ENCODE measurements around the gene SLC50A1.
"Not testable (repeated sequence)": the region's sequence is repeated elsewhere in the genome, so short reads cannot be mapped to it uniquely, and the experiment has no call there.

The SLC50A1 gene

DNA sequence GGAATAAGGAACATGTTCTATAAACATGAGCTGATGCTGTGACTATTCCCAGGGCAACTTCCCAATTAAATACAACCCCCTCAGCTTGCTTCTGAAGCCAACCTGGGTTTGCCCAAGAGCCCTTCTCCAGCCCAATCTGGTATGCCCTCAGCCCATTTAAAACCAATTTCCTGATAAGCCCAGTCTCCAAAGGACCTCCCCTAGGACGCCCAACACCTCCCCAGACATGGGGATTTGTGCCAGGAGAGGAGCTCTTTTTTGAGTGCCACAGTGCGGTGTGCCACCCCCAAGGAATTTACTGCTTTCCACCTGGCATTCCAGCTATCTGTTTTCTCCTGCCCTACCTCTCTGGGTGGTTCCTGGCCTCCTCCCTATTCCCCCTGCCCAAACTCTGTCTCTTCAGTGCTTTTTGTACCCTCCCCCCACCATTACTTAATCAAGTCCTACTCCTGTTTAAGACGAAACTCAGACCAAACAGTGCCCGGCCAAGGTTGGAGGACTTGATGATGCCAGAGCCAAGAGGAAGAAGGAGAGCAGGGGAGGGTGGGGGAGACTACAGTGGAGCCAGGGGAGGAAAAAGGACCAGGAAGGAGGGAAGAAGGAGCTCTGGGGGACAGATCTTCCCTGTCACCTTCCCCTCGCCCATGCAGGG, 19.4 kb upstream of the SLC50A1 start:
- no peak for DNase-seq (ENCODE audit: low read depth in 3 of 3)

DNA sequence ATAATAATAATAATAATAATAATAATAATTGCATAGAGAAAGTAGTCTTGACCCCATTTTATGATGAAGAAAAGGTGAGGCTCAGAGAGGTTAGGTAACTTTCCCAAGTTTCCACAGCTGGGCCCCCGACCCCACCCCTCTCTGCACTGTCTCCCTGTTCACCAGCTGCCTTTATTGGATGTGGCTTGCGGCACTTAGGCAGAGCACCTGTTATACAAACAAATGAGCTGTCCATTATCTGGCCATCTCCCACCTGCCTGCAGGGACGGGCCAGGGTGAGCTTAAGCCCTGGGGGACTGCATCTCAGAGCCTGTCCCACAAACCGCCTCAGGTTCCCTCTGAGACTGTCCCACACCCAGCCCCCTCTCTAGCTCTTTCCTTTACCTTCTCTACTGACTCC, 18.0 kb upstream of the SLC50A1 start:
- DNase-seq (ENCODE audit: low read depth in 3 of 3): no peak

DNA sequence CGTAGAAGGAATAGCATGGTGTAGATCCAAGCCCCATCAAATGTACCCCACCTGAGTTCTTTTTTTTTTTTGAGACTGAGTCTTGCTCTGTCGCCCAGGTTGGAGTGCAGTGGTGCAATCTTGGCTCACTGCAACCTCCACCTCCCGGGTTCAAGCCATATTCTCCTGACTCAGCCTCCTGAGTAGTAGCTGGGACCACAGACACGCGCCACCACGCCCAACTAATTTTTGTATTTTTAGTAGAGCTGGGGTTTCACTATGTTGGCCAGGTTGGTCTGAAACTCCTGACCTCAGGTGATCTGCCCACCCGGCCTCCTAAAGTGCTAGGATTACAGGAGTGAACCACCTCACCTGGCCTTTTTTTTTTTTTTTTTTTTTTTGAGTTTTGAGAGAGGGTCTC, 17.6 kb upstream of the SLC50A1 start:
- DNase-seq (ENCODE audit: low read depth in 3 of 3): not testable (repeated sequence)

DNA sequence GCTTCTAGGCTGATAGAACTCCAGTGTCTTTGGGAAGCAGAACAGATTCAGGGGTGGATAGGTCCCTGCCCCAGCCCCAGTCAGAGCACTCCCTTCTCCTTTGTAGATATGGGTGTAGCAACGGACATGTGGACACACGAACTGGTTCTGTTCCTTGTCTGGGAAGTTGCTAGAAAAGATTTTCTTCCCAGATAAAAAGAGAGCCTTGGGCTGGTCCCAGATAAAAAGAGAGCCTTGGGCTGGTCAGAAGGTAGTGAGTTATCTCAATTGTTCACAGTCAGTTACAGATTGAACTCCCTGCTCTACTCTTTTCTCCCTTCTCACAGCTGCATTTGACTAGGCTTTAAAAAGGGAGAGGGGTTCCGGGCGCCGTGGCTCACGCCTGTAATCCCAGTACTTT, 15.4 kb upstream of the SLC50A1 start:
- DNase-seq (ENCODE audit: low read depth in 3 of 3): no peak

DNA sequence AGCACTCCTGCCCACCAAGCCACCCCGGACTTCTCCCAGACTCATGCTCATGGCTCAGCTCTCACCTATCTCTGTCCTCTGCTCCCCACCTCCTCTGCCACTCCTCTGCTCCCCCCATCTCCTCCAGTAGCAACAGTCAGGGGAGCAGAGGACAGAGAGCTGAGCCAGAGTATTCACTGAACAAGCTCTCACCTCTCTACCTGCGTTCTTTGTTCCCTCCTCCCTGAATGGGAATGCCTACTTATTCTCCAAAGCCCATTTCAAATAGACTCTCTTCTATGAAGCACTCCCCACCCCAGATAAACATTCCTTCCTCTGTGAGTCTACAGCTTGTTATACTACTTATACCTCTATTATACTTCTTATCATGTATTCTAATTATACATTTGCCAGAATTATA, 14.4 kb upstream of the SLC50A1 start:
- DNase-seq (ENCODE audit: low read depth in 3 of 3): no peak

DNA sequence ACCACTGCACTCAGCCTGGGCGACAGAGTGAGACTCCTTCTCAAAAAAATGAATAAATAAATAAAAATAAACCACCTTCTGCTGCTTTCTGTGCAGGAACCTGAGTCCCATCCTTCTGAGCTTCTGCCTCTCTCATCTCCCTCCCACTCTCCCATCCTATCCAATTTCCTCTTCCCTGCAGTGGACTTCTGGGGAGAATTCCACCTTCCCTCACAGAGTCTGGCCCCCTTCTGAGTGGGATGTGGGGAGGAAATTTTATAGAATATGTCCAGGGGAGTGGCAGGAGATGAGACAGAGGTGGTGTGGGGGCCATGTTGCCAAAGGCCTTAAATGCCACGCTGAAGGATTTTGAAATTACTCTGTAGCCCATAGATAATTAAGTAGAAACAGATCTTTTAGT, 13.3 kb upstream of the SLC50A1 start:
- no peak for DNase-seq (ENCODE audit: low read depth in 3 of 3)

DNA sequence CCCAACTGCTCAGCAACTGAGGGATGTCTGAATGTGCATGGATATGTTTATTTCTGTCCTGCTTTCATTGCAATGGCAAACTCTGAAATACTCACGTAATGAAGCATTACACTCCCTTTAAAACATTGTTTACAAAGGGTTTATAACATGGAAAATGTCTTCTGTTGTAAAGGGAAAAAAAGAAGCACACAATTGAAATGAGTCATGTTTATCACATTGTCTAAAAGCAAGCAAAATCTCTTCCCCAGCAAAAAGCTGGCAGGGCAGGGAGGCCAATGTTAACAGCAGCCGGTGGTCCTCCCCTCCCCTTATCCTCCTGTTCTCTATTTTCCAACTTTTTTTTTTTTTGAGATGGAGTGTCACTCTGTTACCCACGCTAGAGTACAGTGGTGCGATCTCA, 11.9 kb upstream of the SLC50A1 start:
- no peak for DNase-seq (ENCODE audit: low read depth in 3 of 3)

DNA sequence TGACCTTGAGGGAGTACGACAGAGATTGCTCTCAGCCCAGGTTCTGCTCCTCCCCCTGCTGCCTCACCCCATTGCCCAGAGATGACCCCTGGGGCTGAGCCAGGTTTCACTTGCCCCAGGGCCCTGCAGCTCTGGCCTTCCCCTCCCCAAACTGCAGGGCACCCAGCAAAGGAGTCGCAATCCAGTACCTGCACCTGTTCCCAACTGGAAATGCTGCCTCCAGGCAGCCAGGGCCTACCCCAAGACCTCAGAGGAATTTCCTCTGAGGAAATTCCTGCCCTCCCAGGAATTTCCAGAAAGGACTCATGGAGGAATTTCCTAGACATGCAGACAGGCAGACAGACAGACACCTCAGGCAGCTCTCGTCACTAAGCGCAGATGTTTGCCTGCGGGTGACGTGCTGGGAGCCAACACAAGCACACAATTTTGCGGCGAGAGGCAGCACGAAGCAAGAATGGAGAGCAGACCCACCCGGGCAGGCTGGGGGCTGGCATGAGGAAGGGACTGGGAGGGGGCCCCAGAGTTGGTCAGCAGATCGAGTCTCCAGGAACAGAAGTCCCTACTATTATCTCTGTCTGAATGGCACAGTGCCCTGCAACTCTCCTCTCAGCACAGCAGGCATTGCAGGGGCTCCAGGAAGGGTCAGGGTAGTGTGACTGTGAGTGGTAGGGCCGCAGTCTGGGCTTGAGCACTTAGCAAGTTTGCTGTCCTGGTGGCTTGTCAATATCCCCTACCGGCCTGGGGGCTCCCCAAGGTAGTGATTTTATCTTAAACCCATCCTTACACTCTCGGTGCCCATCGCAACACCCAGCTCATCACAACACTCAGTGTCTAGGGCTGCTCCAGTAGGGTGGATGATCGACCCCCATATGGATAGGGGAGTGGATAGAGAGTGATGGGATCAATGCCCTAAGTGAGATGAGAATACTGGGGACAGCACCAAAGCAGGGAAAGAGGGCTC, 10.9 kb upstream of the SLC50A1 start:
- no peak for DNase-seq (ENCODE audit: low read depth in 3 of 3)

DNA sequence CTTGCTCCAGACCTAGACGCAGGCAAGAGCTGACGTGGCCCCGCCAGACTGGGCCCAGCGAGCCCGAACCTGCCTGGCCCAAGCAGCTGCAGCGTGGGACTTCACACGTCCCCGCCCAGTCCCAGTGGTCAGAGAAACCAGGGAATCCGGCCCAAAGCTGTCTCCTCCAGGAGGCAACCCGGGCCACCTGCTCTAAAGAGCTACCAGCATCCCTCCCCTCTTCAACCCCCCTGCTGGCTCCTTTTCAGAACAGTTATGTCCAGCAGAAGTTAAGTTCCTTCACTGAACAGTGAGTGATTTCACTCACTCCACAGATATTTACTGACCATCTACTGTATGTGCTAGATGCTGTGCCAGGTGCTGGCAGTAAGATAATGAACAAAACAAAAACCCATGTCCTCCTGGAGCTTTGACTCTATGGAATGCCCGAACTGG, 10.1 kb upstream of the SLC50A1 start:
- no peak for DNase-seq (ENCODE audit: low read depth in 3 of 3)

DNA sequence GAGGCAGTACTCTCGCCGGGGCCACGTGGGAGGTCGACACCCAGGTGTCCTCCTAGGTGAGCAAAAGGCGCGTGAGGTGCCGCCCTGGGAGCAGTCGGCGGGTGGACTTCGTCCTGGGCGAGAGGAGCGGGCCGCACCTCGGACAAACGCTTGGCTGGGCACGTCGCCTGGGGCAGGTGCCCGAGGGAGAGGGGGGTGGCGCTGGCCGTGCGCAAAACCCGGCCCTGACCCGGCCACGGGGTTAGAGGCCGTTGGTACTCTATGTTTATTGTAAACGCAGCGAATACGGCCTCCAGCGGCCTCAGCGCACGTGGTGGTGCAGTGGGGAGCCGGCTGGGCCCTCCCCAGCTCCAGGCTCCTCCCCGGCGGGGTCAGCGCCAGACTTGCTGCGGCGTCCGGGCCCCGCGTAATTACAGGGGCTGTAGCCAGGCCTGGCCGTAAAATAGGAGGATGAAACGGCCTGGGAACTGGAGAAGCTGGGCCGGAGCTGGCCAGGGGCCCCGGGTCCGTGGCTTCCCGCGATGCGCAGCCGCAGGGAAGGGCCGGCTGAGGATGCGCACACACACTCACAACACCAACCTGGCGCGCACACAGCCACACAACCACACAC, 9.6 kb upstream of the SLC50A1 start:
- no peak for DNase-seq (ENCODE audit: low read depth in 3 of 3)

DNA sequence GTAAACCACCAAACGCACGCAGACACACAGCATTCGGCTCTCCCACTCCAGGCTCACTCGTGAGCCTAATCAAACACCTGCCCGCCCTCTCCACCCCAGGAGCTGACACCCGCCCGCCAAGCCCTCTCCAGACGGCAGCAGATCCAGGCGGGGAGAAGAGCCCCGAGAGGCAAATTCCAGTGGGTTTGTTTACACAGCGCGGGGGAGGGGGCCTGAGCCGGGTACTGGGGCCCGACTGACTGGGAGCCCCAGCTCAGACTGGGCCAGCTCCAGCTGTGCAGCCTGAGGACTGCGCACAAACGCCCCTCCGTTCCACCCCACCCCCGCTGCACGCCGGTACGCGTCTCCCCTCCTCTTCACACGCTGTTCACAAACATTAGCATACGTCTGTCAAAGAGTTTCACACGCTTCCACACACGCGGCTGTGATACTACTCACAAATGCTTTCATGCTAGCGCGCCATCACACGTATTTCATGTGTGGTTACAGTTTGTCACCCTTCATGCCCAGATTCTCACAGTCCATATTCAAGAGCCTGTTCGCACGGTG, 9.0 kb upstream of the SLC50A1 start:
- no peak for DNase-seq (ENCODE audit: low read depth in 3 of 3)

DNA sequence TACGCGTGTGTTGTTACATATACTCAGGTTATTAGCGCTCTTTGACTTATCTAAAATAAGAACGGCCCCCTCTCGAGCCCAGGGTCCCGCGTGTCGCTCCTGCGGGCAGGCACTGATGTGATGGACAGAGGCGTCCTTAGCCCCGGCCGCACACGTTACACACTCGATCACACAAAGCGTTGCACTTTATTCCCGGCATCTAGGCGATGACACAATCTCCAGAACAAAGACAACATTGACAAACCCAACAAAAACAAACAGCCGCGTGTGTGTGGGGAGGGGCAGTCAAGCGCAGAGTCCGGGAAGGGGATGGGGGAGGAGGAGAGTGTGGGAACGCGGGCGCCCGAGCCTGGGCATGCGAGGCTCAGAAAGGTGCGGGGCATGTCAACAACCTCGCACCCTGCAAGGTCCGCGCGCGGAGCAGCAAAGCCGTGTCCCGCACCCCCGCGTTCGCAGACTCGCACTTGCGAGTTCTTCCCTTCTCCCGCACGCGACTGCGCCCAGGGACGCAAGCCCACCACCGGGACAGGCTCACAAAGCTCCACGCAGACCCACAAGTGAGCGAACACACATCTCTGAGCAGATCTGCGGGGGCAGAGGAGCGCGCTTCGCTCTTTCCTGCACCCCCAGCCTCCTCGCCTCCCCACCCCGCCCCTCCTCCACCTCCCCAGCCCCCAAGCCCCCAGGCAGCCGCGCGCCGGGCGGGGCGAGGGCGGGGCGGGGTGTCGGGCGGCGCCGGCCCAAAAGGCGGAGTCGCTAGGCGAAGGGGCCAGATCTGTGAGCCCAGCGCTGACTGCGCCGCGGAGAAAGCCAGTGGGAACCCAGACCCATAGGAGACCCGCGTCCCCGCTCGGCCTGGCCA, 8.3 kb upstream of the SLC50A1 start, which contains the start of gene EFNA1:
Gene EFNA1 (plus strand): TSS at position 772 of the 862 bp plus-strand sequence. CDS start 102 bp downstream, outside the sequence.
- DNase-seq (ENCODE audit: low read depth in 3 of 3): peak in 2 of 3 experiments; percentile 17 to 22

DNA sequence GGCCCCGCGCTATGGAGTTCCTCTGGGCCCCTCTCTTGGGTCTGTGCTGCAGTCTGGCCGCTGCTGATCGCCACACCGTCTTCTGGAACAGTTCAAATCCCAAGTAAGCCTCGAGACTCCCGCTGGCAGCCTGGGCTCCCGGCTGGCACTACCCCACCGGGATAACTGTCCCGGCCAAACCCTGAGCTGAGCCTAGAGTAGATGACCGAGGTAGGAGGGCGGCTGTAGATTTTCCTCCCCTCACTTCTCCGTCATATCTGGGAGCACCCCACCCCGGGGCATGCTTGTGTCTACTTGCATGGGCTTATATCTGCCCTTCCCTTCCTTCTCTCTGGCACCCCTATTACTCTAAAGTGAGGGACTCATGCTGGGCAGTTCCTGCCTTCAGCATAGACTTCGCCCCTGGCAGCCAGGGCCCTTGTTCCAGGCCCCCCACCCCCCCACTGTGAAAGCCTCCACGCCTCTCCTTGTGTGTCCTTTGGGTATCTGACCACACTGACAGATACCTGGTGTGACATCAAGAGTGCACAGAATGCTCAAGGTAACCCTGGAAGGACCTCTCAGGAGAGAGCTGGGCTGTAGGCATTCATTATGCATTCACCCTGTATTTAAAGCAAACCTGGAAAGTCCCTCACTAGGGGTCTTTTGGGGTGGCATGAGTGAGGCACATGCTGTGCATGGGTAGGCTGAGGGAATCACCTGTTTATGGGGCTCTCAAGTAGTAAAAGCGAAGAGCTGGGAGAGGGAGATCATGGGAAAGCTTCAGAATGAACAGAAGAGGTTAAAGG, 7.5 kb upstream of the SLC50A1 start:
- no peak for DNase-seq (ENCODE audit: low read depth in 3 of 3)

DNA sequence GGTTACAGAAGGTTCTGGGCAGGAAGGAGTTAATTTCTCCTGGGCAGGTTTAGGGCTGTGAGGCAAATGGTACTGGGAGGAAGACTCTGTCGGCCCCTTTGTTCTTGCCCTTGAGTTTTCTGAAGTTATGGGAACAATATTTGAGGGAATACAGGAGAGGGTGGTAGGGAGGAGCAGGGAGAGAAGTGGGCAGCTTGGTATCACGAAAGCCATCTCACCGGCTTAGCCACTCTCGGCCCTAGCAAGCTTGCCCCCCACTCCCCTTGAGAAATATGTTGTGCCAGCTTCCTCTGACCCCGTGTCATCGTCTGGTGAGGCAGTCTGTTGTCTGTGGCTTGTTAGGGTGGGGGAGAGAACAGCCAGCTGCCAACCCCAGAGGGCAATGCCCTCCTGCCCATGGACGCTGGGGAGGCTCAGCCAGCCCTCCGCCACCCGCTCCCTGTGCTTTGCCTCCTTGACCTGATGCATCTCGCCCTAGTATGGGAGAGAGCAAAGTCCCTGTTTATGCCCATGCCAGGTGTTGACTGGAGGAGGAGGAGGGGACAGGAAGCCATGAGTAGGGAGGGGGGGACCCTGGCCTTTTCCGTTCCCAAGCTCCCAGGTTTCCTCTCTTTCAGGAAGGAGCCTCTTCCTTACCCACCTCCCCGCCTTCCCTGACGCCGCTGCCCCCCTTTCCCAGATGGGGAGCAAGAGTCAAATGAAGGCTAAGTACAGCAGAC, 6.7 kb upstream of the SLC50A1 start:
- DNase-seq (ENCODE audit: low read depth in 3 of 3): no peak

DNA sequence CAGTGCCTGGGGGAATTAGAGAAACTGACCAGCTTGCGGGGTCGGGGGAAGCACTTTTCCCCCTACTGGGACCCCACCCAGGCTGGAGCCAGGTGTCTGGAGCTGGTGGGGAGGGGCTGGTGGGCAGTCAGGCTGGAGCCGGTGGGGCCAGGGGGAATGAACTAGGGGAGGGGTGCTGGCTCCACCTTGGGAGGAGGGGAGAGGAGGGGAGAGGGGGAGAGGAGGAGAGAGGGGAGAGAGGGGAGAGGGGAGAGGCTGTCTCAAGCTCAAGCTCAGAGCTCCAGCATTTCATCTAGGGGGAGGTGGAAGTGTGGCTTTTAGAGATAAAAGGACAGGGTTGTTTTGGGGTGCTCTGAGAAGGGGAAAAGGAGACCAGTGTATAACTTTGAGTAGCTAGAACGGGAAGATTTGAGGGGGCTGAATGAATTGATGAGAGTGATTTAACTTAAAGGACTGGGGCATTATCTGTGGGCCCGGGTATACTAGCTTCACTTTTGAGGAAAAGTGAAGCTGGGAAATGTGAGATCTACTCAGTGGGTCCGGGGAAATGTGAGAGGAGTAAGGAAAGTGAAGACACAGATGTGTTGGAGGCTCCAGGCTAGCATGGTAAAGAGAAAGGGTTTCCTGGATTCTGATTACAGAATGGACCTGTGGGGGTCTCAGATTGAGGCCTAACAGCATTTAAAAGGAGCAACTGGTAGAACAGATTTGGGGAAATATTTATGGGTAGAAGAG, 5.2 kb upstream of the SLC50A1 start:
- DNase-seq (ENCODE audit: low read depth in 3 of 3): no peak

DNA sequence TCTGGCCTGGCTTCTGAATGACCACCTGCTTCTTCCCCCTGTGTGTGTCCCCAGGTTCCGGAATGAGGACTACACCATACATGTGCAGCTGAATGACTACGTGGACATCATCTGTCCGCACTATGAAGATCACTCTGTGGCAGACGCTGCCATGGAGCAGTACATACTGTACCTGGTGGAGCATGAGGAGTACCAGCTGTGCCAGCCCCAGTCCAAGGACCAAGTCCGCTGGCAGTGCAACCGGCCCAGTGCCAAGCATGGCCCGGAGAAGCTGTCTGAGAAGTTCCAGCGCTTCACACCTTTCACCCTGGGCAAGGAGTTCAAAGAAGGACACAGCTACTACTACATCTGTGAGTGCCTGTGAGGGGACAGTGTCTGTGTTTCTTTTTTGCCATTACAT, 4.4 kb upstream of the SLC50A1 start:
- no peak for DNase-seq (ENCODE audit: low read depth in 3 of 3)

DNA sequence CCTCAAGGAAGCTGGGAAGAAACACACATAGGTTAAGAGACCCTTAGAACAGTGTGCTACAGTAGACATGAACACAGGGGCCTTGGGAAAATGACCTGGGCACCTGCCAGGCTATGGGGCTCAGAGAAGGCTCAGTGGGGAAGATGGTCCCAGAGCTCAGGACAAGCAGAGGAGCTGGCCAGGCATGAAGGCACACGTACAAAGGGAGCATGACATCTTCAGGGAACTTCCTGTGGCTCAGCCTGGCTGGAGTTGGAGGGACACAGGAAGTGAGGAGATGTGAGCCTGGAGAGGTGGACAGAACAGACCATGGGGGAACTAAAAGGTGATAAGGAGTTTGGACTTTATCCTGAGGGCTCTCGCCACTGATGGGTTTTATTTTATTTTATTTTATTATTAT, 3.8 kb upstream of the SLC50A1 start:
- no peak for DNase-seq (ENCODE audit: low read depth in 3 of 3)

DNA sequence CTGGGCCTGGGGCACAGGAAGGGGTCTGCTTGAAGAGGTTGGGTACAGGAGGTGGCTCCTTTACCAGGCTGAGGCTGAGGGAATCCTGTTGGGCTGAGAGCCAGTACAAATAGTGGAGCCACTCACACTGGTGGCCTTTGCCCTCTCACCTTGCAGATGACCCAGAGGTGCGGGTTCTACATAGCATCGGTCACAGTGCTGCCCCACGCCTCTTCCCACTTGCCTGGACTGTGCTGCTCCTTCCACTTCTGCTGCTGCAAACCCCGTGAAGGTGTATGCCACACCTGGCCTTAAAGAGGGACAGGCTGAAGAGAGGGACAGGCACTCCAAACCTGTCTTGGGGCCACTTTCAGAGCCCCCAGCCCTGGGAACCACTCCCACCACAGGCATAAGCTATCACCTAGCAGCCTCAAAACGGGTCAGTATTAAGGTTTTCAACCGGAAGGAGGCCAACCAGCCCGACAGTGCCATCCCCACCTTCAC, 1.8 kb upstream of the SLC50A1 start:
- no peak for DNase-seq (ENCODE audit: low read depth in 3 of 3)

DNA sequence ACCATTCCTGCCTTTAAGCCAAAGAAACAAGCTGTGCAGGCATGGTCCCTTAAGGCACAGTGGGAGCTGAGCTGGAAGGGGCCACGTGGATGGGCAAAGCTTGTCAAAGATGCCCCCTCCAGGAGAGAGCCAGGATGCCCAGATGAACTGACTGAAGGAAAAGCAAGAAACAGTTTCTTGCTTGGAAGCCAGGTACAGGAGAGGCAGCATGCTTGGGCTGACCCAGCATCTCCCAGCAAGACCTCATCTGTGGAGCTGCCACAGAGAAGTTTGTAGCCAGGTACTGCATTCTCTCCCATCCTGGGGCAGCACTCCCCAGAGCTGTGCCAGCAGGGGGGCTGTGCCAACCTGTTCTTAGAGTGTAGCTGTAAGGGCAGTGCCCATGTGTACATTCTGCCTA, 1.3 kb upstream of the SLC50A1 start:
- no peak for DNase-seq (ENCODE audit: low read depth in 3 of 3)

Data from stimulated activated CD4-positive, alpha-beta T cell treated with anti-CD3 and anti-CD28 coated beads, TNF-alpha, amount 100 ng/mL, for 4 hours (primary cell).